Neural progenitor cell (in vitro differentiated cells): ENCODE measurements around the gene C5AR1. TPM values are rescaled to one million over a fixed set of nuclear protein-coding genes. Genes with fewer than 3 reads are reported as not detected.

Experiments
- DNase-seq: peaks from one replicate; pipeline ENCODE4 v3.0.0-alpha.2; 2016; ENCODE audit warnings: low spot score
- H2AFZ ChIP-seq: fragments of 200-600 bp; sonication (generic); replicated peaks from 2 replicates; pipeline ENCODE4 v1.6.1; 2016; ENCODE audit warnings: antibody characterized with exemption
- H3F3A ChIP-seq: fragments of 200-600 bp; sonication (generic); 2 replicates; pipeline ENCODE4 v1.6.1; 2016; ENCODE audit warnings: antibody characterized with exemption, low read depth
- H3K27ac ChIP-seq: fragments of 200-600 bp; sonication (generic); 2 replicates; pipeline ENCODE4 v1.5.1; 2016; ENCODE audit warnings: mild to moderate bottlenecking
- H3K27me3 ChIP-seq: fragments of 200-600 bp; sonication (generic); 2 replicates; pipeline ENCODE4 v1.6.1; 2016; ENCODE audit warnings: mild to moderate bottlenecking, moderate library complexity
- H3K36me3 ChIP-seq: fragments of 200-600 bp; sonication (generic); 2 replicates; pipeline ENCODE4 v1.5.1; 2016
- H3K4me1 ChIP-seq: fragments of 200-600 bp; sonication (generic); 2 replicates; pipeline ENCODE4 v1.6.1; 2016; ENCODE audit warnings: mixed run types
- H3K4me2 ChIP-seq: fragments of 200-600 bp; sonication (generic); 2 replicates; pipeline ENCODE4 v1.6.1; 2016
- H3K4me3 ChIP-seq: fragments of 200-600 bp; sonication (generic); 2 replicates; pipeline ENCODE4 v1.5.1; 2016
- H3K79me2 ChIP-seq: fragments of 200-600 bp; sonication (generic); 2 replicates; pipeline ENCODE4 v1.6.1; 2016; ENCODE audit warnings: low read depth
- H3K9ac ChIP-seq: fragments of 200-600 bp; sonication (generic); 2 replicates; pipeline ENCODE4 v1.6.1; 2016
- H3K9me3 ChIP-seq: fragments of 200-600 bp; sonication (generic); 2 replicates; pipeline ENCODE4 v1.5.1; 2016; ENCODE audit warnings: low read depth
- H4K20me1 ChIP-seq: fragments of 200-600 bp; sonication (generic); 2 replicates; pipeline ENCODE4 v1.6.1; 2016; ENCODE audit warnings: low read depth
- H3K27ac Mint-ChIP-seq: 3 replicates; pipeline ENCODE4 v1.8.0; 2021; ENCODE audit warnings: mixed read lengths
- H3K27me3 Mint-ChIP-seq: 2 replicates; pipeline ENCODE4 v1.8.0; 2022; ENCODE audit warnings: low read depth, mild to moderate bottlenecking, inconsistent platforms, moderate library complexity, mixed read lengths; ENCODE audit not compliant: insufficient read depth
- H3K36me3 Mint-ChIP-seq: 3 replicates; pipeline ENCODE4 v1.8.0; 2021; ENCODE audit warnings: mixed read lengths
- H3K4me1 Mint-ChIP-seq: 3 replicates; pipeline ENCODE4 v1.8.0; 2021; ENCODE audit warnings: mixed read lengths
- H3K4me3 Mint-ChIP-seq: 3 replicates; pipeline ENCODE4 v1.8.0; 2021; ENCODE audit warnings: mild to moderate bottlenecking, moderate library complexity, mixed read lengths
- H3K9me3 Mint-ChIP-seq: 3 replicates; pipeline ENCODE4 v1.8.0; 2020; ENCODE audit warnings: mixed read lengths
- CTCF ChIP-seq: fragments of 200-600 bp; sonication (generic); IDR thresholded peaks from 2 replicates; pipeline ENCODE4 v1.5.1; 2017; ENCODE audit warnings: antibody characterized with exemption, mild to moderate bottlenecking
- EZH2 ChIP-seq: fragments of 200-600 bp; sonication (generic); IDR thresholded peaks from 2 replicates; pipeline ENCODE4 v1.6.1; 2017; ENCODE audit warnings: antibody characterized with exemption, mild to moderate bottlenecking, moderate library complexity
- EZH2phosphoT487 ChIP-seq: fragments of 200-600 bp; sonication (generic); IDR thresholded peaks from 2 replicates; pipeline ENCODE4 v1.6.1; 2017; ENCODE audit warnings: antibody characterized with exemption
- total RNA-seq: library from RNA; depleted of rRNA; stranded (reverse); fragments of >200 nt; gene quantifications from 2 replicates; pipeline ENCODE4 v1.2.3, GENCODE V29; 2015; ENCODE audit warnings: low replicate concordance

C5AR1 gene
- total RNA-seq, 1 donor from 2014 or later, result 0.06 TPM

- H3K4me3 Mint-ChIP-seq, result no peak overlapping the region
- Histone ChIP-seq H3K27ac (no peak overlapping the region), H3K36me3 (no peaks in the 10 kb centered on the region), H3K9me3 (no peaks in the 10 kb centered on the region), H2AFZ (no peak overlapping the region), H3K9ac (no peak overlapping the region), H3K27me3 (peaks cover 6% of the 10 kb centered on the region), H4K20me1 (no peaks in the 10 kb centered on the region), H3F3A (no peaks in the 10 kb centered on the region), H3K4me1 (no peaks in the 10 kb centered on the region), H3K4me2 (no peak overlapping the region), H3K4me3 (no peak overlapping the region), H3K79me2 (no peaks in the 10 kb centered on the region)
- H3K27ac Mint-ChIP-seq, result no peak overlapping the region
- TF ChIP-seq EZH2, result no peak
- TF ChIP-seq EZH2phosphoT487, result no peak
- no peak for TF ChIP-seq CTCF
- H3K27me3 Mint-ChIP-seq, result peaks cover 12% of the 10 kb centered on the region
- H3K4me1 Mint-ChIP-seq, result peaks cover 2% of the 10 kb centered on the region
- no peaks in the 10 kb centered on the region for H3K9me3 Mint-ChIP-seq
- DNase-seq, result no peak
- H3K36me3 Mint-ChIP-seq, result peaks cover 2% of the 10 kb centered on the region
Measured at GRCh38 chr19:47310323-47310722, 662 bp downstream of the C5AR1 start.

DNA sequence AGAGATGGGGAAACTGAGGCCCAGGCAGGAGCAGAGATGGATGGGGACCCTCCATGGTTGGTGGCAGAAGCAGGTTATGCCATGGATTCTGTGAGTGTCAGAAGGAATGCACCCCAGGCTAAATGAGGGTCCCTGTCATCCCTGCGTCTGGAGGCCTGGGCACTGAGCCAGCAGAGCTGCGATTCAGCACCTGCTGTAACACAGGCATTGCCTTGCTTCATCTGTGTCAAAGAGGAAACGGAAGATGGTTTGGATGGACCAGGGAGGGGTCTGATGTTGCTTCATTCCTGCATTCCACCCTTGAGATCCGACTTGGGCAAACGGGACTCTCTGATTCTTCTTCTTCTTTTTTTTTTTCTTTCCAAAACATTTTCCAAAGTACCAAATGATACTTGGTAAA lies 1.2 kb downstream of the C5AR1 start:
- no peaks in the 10 kb centered on the region for H4K20me1 ChIP-seq
- H3K27me3 Mint-ChIP-seq, result peaks cover 10% of the 10 kb centered on the region
- no peak for DNase-seq
- peaks cover under 1% of the 10 kb centered on the region for H3K27me3 ChIP-seq
- H3K27ac Mint-ChIP-seq, result no peak overlapping the region
- H3K9ac ChIP-seq, result no peak overlapping the region
- no peaks in the 10 kb centered on the region for H3K4me1 ChIP-seq
- no peaks in the 10 kb centered on the region for H3K4me1 Mint-ChIP-seq
- no peaks in the 10 kb centered on the region for H3K36me3 ChIP-seq
- no peak overlapping the region for H3K4me2 ChIP-seq
- no peaks in the 10 kb centered on the region for H3K36me3 Mint-ChIP-seq
- TF ChIP-seq EZH2 (no peak), CTCF (no peak), EZH2phosphoT487 (no peak)
- H3K4me3 ChIP-seq, result no peak overlapping the region
- no peaks in the 10 kb centered on the region for H3K9me3 Mint-ChIP-seq
- no peaks in the 10 kb centered on the region for H3F3A ChIP-seq
- H3K79me2 ChIP-seq, result no peaks in the 10 kb centered on the region
- H3K4me3 Mint-ChIP-seq, result no peak overlapping the region
- H2AFZ ChIP-seq, result no peak overlapping the region
- H3K9me3 ChIP-seq, result no peaks in the 10 kb centered on the region
- H3K27ac ChIP-seq, result no peak overlapping the region

- Histone ChIP-seq H3K27ac (no peak overlapping the region), H3F3A (no peaks in the 10 kb centered on the region), H3K4me1 (no peaks in the 10 kb centered on the region), H3K79me2 (no peaks in the 10 kb centered on the region), H4K20me1 (no peaks in the 10 kb centered on the region), H3K4me2 (no peak overlapping the region), H2AFZ (no peak overlapping the region), H3K9me3 (no peaks in the 10 kb centered on the region), H3K9ac (no peak overlapping the region), H3K27me3 (no peaks in the 10 kb centered on the region), H3K4me3 (no peak overlapping the region), H3K36me3 (no peaks in the 10 kb centered on the region)
- no peak for TF ChIP-seq EZH2
- TF ChIP-seq EZH2phosphoT487, result no peak
- TF ChIP-seq CTCF, result no peak
- H3K4me1 Mint-ChIP-seq, result no peaks in the 10 kb centered on the region
- H3K9me3 Mint-ChIP-seq, result no peaks in the 10 kb centered on the region
- H3K4me3 Mint-ChIP-seq, result peak overlapping the region; percentile 41
- H3K36me3 Mint-ChIP-seq, result no peaks in the 10 kb centered on the region
- DNase-seq, result no peak
- H3K27ac Mint-ChIP-seq, result no peak overlapping the region
- peaks cover 4% of the 10 kb centered on the region for H3K27me3 Mint-ChIP-seq
Measured at GRCh38 chr19:47312366-47313006, 2.8 kb downstream of the C5AR1 start.
